Skeletal muscle tissue (tissue), 4 donors: ENCODE measurements around the gene MRRF. TPM values are rescaled to one million over a fixed set of nuclear protein-coding genes. Genes with fewer than 3 reads are reported as not detected.
"Not testable (repeated sequence)": the region's sequence is repeated elsewhere in the genome, so short reads cannot be mapped to it uniquely, and the experiment has no call there.

Experiments
- H3K27ac ChIP-seq: one replicate; pipeline ENCODE4 v1.7.0; 2013; ENCODE audit warnings: mild to moderate bottlenecking, low read depth, low read length, inconsistent platforms
- H3K27me3 ChIP-seq, 3 donors: one replicate each; pipeline ENCODE4 v1.7.0; 2013; ENCODE audit warnings: low read length in 3 of 3; ENCODE audit not compliant: control insufficient read depth in 3 of 3, insufficient read depth in 3 of 3
- H3K36me3 ChIP-seq, 3 donors: one replicate each; pipeline ENCODE4 v1.7.0; 2013; ENCODE audit warnings: low read length in 3 of 3; ENCODE audit not compliant: control insufficient read depth in 3 of 3, insufficient read depth in 3 of 3
- H3K4me1 ChIP-seq, 3 donors: one replicate each; pipeline ENCODE4 v1.7.0; 2013; ENCODE audit warnings: low read length in 3 of 3, mild to moderate bottlenecking in 3 of 3; ENCODE audit not compliant: control insufficient read depth in 3 of 3, insufficient read depth in 3 of 3
- H3K4me3 ChIP-seq, 3 donors: one replicate each; pipeline ENCODE4 v1.7.0; 2013; ENCODE audit warnings: low read length in 3 of 3
- H3K9ac ChIP-seq, 3 donors: one replicate each; pipeline ENCODE4 v1.7.0; 2013; ENCODE audit warnings: low read length in 3 of 3, mild to moderate bottlenecking in 3 of 3, moderate library complexity in 2 of 3, low read depth in 1 of 3
- H3K9me3 ChIP-seq, 3 donors: one replicate each; pipeline ENCODE4 v1.7.0; 2013; ENCODE audit warnings: low read length in 3 of 3; ENCODE audit not compliant: control insufficient read depth in 3 of 3
- total RNA-seq: library from RNA; depleted of rRNA; stranded (reverse); fragments of >200 nt; gene quantifications from one replicate; pipeline ENCODE4 v1.2.3, GENCODE V29; 2014
- donor health status: Osteomylitis.

The MRRF gene
- total RNA-seq, 1 donor from 2014 or later, result 29.2 TPM

GRCh38 chr9:122325124-122325523 is 60.4 kb downstream of the MRRF start:
- Histone ChIP-seq H3K9me3 (no peaks in the 10 kb centered on the region), H3K9ac (no peak overlapping the region), H3K4me3 (no peak overlapping the region), H3K27me3 (no peaks in the 10 kb centered on the region), H3K27ac (no peak overlapping the region), H3K4me1 (peaks cover 16 to 22% (median 17%) of the 10 kb centered on the region in 3 donors), H3K36me3 (peaks cover 17 to 22% (median 18%) of the 10 kb centered on the region in 3 donors)

GRCh38 chr9:122327175-122327574 is 62.5 kb downstream of the MRRF start:
- Histone ChIP-seq H3K27me3 (no peaks in the 10 kb centered on the region), H3K27ac (no peak overlapping the region), H3K4me1 (peaks cover 12 to 20% (median 20%) of the 10 kb centered on the region in 3 donors), H3K9me3 (no peaks in the 10 kb centered on the region), H3K4me3 (no peak overlapping the region), H3K9ac (no peak overlapping the region), H3K36me3 (peaks cover 13 to 22% (median 18%) of the 10 kb centered on the region in 3 donors)

GRCh38 chr9:122329597-122329996 is 64.9 kb downstream of the MRRF start:
- Histone ChIP-seq H3K4me3 (no peak overlapping the region), H3K27me3 (no peaks in the 10 kb centered on the region), H3K27ac (no peak overlapping the region), H3K9me3 (no peaks in the 10 kb centered on the region), H3K4me1 (peaks cover 11 to 26% (median 26%) of the 10 kb centered on the region in 3 donors), H3K9ac (no peak overlapping the region), H3K36me3 (peaks cover 0 to 2% (median under 1%) of the 10 kb centered on the region in 3 donors)

DNA sequence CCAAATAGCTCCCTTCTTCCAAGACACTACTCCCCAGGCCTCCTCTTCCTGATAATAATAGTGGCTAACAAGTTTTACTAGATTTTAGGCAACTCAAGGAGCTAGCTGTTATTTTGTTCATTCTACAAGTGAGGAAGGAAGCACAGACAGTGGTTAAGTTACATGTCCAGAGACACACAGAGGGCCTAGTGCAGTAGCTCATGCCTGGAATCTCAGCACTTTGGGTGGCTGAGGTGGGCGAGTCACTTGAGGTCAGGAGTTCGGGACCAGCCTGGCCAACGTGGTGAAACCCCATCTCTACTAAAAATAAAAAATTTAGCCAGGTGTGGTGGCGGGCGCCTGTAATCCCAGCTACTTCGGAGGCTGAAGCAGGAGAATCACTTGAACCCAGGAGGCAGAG is 65.8 kb downstream of the MRRF start:
- Histone ChIP-seq H3K4me1 (peaks cover 11 to 26% (median 26%) of the 10 kb centered on the region in 3 donors), H3K9ac (peak overlapping the region in 1 of 3 donors; percentile 9)
- H3K9me3 ChIP-seq, H3K36me3 ChIP-seq, H3K27me3 ChIP-seq, H3K27ac ChIP-seq, H3K4me3 ChIP-seq: not testable (repeated sequence)

DNA sequence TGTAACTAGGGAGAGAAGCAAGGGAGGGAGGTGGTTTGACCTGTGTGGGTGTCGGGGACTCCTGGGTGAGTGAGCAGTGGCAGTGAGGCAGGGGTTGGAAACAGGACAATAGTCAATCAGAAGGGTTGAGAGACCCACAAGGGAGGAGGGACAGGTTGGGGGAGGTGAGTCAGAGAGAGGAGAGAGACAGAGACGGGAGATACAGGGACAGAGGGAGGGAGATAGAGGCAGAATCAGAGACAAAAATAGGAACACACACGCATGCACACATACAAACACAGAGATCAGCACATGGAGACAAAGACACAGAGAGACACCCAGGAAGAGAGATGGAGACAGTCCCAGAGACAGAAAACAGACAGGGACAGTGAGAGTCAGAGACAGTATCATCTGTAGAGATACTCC is 66.8 kb downstream of the MRRF start:
- no peak overlapping the region for H3K9ac ChIP-seq
- H3K4me1 ChIP-seq, result peaks cover 11 to 26% (median 26%) of the 10 kb centered on the region in 3 donors
- no peak overlapping the region for H3K27ac ChIP-seq
- H3K36me3 ChIP-seq, result no peaks in the 10 kb centered on the region
- H3K4me3 ChIP-seq, result no peak overlapping the region
- no peaks in the 10 kb centered on the region for H3K9me3 ChIP-seq
- H3K27me3 ChIP-seq, result peaks cover 0 to 1% (median 0%) of the 10 kb centered on the region in 3 donors

DNA sequence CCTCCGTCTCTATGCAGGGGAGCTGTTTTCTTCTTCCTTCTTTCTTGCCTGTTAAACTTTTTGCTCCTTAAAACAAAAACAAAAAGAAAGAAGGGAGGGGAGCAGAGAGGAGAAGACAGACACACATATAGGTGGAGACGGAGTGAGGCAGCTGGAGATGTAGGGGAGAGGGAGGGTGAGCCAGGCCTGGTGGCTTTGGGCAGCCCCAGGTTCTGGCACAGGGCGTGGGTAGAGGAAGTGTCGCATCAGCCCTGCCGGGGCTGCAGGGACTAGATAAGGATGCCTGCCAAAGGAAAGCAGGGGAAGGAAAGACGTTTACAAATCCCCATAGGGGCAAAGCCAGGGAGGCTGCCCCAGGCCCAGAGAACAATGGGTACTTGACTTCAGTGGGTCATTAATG is 67.4 kb downstream of the MRRF start:
- no peak overlapping the region for H3K9ac ChIP-seq
- peaks cover 11 to 26% (median 26%) of the 10 kb centered on the region in 3 donors for H3K4me1 ChIP-seq
- no peak overlapping the region for H3K27ac ChIP-seq
- H3K36me3 ChIP-seq, result no peaks in the 10 kb centered on the region
- peaks cover 0 to 5% (median 0%) of the 10 kb centered on the region in 3 donors for H3K27me3 ChIP-seq
- no peaks in the 10 kb centered on the region for H3K9me3 ChIP-seq
- H3K4me3 ChIP-seq, result no peak overlapping the region

GRCh38 chr9:122332644-122333043 is 68.0 kb downstream of the MRRF start:
- Histone ChIP-seq H3K4me1 (peaks cover 11 to 26% (median 26%) of the 10 kb centered on the region in 3 donors), H3K27me3 (peaks cover 0 to 5% (median 0%) of the 10 kb centered on the region in 3 donors), H3K4me3 (no peak overlapping the region), H3K27ac (no peak overlapping the region), H3K9ac (no peak overlapping the region), H3K9me3 (no peaks in the 10 kb centered on the region), H3K36me3 (no peaks in the 10 kb centered on the region)

GRCh38 chr9:122333169-122333808 is 68.6 kb downstream of the MRRF start:
- H3K9ac ChIP-seq, result no peak overlapping the region
- H3K36me3 ChIP-seq, result no peaks in the 10 kb centered on the region
- H3K27me3 ChIP-seq, result peaks cover 0 to 5% (median 0%) of the 10 kb centered on the region in 3 donors
- H3K4me1 ChIP-seq, result peaks cover 11 to 30% (median 26%) of the 10 kb centered on the region in 3 donors
- no peak overlapping the region for H3K27ac ChIP-seq
- H3K9me3 ChIP-seq, result no peaks in the 10 kb centered on the region
- no peak overlapping the region for H3K4me3 ChIP-seq

- H3K27ac ChIP-seq, result no peak overlapping the region
- H3K9me3 ChIP-seq, result no peaks in the 10 kb centered on the region
- H3K27me3 ChIP-seq, result peaks cover 0 to 6% (median 5%) of the 10 kb centered on the region in 3 donors
- H3K9ac ChIP-seq, result no peak overlapping the region
- no peak overlapping the region for H3K4me3 ChIP-seq
- peaks cover 7 to 31% (median 22%) of the 10 kb centered on the region in 3 donors for H3K4me1 ChIP-seq
- H3K36me3 ChIP-seq, result no peaks in the 10 kb centered on the region
Measured at GRCh38 chr9:122334916-122335315, 70.2 kb downstream of the MRRF start.

GRCh38 chr9:122336189-122336588 is 71.5 kb downstream of the MRRF start:
- peaks cover 0 to 6% (median 5%) of the 10 kb centered on the region in 3 donors for H3K27me3 ChIP-seq
- H3K9me3 ChIP-seq, result no peaks in the 10 kb centered on the region
- H3K36me3 ChIP-seq, result no peaks in the 10 kb centered on the region
- no peak overlapping the region for H3K27ac ChIP-seq
- no peak overlapping the region for H3K9ac ChIP-seq
- peaks cover 9 to 28% (median 21%) of the 10 kb centered on the region in 3 donors for H3K4me1 ChIP-seq
- H3K4me3 ChIP-seq, result no peak overlapping the region
